ENCODE data around the gene NKAIN1. TPM values are rescaled to one million over a fixed set of nuclear protein-coding genes. Genes with fewer than 3 reads are reported as not detected.
"Not testable (repeated sequence)": the region's sequence is repeated elsewhere in the genome, so short reads cannot be mapped to it uniquely, and the experiment has no call there.

NKAIN1 gene
- 1.3 TPM for polyA plus RNA-seq (ENCODE audit: insufficient read length)

DNA sequence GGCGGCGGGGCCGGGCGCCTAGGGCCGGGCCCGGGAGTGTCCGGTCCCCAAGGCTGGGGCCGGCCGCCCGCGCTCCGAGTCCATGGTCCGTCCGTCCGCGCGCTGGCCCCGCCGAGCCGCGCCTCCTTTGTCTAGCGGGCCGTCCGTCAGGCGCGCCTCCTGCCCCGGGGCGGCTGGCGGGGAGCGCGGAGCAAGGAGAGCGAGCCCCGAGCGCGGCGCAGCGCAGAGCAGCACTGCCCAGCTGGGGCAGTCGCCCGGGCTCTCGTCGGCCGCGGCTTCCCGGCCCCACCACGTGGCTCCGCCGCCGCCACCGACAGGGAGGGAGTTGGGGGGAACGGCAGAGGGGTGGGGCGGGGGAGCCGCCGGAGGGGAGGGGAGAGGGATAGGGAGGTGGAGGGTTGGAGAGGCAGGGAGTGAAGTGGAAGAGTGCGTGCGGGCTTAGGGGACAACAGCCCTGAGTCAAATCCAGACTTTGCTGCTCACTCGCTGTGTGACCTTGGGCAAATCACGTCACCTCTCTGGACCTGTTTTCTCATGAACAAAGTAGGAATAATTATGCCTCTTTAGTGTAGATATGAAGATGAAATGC lies at the start of gene NKAIN1:
Gene NKAIN1, minus strand, starts transcription at position 235 of the 589 bp plus-strand sequence. CDS start 340 bp downstream, outside the sequence.
- no peak for DNase-seq (ENCODE audit: low read depth)

DNA sequence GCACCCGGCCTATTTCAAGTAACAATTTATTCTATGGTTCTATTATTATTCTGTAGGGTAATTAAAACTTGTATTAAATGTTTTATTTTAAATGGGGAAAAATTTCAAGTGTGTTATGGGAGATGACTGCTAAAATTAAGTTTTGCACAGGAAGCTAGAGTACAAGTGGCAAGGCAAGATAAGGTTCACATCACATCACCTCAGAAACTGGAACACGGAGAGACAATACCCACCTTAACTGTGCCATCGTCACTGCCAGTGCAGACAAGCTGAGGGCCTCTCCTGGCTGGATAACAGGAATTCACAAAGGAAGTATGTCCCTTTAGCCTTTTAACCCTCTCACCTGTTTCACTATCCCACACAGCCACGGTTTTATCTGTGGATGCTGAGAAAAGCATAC lies 49.3 kb upstream of the NKAIN1 start:
- DNase-seq (ENCODE audit: low read depth), result no peak

DNA sequence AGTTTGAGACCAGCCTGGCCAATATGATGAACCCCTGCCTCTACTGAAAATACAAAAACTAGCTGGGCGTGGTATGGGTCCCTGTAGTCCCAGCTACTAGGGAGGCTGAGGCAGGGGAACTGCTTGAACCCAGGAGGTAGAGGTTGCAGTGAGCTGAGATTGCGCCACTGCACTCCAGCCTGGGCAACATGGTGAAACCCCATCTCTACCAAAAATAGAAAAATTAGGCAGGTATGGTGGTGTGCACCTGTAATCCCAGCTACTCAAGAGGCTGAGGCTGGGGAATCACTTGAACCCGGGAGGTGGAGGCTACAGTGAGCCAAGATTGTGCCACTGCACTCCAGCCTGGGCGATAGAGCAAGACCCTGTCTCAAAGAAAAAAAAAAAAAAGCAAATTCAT lies 48.1 kb upstream of the NKAIN1 start:
- not testable (repeated sequence) for DNase-seq (ENCODE audit: low read depth)

DNA sequence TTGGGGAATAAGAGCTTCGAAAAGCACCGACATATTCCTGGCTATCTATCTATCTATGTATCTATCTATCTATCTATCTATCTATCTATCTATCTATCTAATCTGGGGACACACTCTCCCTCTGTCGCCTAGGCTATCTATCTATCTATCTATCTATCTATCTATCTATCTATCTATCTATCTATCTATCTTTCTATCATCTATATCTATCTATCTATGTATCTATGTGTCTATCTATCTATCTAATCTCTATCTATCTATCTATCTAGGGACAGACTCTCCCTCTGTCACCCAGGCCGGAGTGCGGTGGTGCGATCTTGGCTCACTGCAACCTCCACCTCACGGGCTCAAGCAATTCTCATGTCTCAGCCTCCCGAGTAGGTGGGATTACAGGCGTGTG lies 42.7 kb upstream of the NKAIN1 start:
- not testable (repeated sequence) for DNase-seq (ENCODE audit: low read depth)

DNA sequence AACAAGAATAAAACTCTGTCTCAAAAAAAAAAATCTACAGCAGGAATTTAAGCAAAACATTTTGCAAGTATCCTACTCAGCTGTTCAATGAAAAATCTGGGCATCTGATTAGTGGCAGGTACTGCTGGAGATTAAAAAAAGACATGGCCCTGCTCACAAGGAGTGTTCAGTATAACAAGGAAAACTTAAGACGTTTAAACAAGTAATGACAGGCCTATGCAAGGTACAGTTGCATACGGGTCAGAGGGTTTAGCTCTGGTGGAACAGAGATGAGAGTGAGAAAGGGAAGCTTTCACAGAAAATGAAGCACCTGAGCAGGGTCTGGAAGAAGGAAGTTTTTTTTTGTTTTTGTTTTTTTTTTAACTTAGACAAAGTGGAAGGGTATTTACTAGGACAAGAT lies 33.9 kb upstream of the NKAIN1 start:
- no peak for DNase-seq (ENCODE audit: low read depth)

DNA sequence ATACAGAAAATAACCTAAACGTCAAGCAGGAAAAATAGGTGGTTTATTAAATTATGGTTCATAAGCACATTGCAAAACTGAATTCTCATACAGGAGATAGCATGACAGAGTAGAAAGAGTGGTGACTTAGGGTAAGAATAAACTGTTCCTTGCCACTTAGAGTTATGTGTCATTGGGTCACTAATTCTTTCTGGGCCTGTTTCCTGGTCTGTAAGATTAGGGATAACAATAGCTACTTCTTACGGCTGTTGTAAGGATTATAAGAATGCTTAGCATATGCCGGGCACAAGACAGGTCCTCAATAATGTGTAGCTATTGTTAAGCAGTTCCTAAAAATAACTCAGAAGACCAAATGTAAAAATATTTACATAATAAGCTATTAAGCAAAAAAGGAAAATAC lies 32.7 kb upstream of the NKAIN1 start:
- DNase-seq (ENCODE audit: low read depth), result no peak

DNA sequence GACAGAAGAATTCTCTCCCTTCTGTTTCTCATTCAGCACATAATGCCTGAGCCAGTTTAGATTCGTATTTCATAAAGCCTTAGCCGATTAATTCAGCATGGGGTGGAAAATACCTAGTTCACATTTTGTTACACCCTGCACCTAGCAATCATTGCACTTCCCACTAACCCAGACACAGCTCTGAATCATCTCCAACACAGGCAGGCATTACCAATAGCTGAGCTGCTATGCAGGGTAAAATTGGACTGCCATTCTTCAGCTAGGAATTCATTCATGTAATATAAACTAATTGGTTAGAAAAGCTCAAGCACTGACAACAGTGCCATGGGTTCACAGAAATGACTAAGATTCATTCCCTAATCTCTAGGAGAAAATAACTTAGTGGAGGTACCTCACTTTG lies 26.9 kb upstream of the NKAIN1 start:
- DNase-seq (ENCODE audit: low read depth), result no peak

DNA sequence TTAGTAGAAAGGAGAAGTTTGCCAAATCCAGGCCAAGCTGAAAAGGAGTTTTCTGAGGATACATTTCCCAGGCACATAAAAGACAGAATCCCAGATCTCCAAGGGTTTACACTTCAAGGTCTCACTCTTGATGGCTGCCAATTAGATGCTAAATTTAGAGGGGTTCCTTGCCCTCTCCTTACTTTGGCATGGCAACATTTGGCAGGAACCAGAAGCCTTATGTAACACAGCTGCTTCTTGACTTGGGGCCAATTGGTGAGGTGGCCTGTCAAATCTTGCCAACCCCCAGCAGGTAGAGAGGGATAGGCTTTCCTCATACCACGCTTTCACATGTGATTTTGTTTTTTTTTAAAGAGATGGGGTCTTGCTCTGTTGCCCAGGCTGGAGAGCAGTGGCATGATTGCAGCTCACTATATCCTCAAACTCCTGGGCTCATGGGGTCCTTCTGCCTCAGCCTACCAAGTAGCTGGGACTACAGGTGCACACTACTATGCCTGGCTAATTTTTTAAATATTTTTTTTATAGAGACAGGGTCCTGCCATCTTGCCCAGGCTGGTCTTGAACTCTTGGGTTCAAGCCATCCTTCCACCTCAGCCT lies 25.2 kb upstream of the NKAIN1 start:
- no peak for DNase-seq (ENCODE audit: low read depth)

DNA sequence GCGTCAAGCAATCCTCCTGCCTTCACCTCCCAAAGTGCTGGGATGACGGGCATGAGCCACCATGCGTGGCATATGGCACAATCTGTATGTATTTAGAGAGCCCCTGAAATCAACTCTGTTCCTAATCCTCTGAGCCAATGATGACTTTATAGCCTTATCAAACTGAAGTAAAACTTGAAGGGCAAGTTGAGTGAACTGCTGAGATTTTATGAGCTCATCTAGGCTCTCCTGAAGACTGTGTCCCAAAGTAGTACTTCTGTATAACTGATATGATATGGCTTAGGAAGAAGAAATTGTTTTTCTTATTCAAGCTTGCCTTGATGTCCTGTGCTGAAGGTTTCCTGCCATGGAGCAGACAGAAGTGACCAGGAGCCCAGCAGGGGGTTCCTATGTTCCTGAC lies 23.7 kb upstream of the NKAIN1 start:
- no peak for DNase-seq (ENCODE audit: low read depth)

DNA sequence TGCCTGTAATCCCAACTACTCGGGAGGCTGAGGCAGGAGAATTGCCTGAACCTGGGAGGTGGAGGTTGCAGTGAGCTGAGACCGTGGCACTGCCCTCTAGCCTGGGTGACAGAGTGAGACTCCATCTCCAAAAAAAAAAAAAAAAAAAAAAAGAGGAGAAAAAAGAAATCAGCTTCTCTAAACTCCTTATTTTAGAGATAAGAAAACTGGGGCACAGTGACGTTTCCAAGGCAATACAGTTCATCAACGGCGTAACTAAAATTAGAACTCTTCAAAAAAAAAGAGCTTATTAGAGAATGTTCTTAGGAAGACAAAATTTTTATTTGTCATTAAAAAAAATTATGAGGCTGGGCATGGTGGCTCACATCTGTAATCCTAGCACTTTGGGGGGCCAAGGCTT lies 22.7 kb upstream of the NKAIN1 start:
- DNase-seq (ENCODE audit: low read depth), result not testable (repeated sequence)

DNA sequence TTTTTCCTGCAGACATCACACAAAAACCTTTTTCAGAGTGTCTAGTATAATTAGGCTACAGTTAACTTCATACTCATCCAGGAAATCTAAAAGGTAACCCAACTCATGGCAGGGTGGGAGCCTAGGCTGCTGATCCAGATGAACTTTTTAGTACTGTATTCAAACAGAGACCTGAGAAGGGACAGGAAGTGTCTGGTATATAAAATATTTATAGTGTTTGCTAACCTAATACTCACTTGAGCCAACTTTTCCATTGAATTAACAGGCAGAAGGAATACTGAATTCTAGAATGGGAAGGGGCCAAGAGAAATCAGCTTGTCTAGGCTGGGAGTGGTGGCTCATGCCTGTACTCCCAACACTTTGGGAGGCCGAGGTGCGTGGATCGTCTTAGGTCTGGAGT lies 22.2 kb upstream of the NKAIN1 start:
- no peak for DNase-seq (ENCODE audit: low read depth)

DNA sequence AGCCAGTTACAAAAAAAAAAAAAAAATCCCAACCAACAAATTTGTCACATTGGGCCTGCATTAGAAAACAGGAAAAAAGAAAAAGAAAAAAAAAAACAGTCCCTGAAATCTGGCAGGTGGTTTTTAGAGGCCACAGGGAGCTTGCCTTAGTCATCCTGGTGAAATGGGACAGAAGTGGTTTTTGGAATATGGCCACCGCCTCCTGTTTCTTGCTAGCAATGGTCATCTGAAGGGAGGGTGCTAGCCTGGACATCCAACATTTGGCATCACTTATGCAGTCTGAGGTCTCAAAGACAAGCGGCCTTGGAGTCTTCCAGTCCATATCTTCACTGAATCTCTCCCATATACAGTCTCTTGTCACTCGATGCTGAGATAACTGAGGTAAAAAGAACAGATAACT lies 20.1 kb upstream of the NKAIN1 start:
- DNase-seq (ENCODE audit: low read depth), result no peak

DNA sequence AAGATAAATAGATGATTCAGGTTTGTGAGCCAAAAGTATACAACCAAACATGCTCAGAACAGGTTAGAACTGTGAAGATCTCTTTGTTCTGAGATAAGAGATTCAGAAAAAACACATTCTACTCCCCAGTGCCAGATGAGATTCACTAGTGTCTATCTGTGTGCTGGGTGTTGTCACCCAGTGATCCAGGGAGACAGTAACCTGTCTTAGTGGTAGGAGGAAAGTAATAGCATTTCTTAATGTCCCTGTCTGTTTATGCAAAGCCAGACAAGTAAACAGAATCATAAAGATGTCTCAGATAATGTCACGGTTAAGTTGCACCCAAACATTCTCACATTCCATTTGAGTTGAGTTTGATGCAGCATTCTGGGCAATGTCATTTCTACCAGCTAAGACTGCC lies 18.9 kb upstream of the NKAIN1 start:
- no peak for DNase-seq (ENCODE audit: low read depth)

DNA sequence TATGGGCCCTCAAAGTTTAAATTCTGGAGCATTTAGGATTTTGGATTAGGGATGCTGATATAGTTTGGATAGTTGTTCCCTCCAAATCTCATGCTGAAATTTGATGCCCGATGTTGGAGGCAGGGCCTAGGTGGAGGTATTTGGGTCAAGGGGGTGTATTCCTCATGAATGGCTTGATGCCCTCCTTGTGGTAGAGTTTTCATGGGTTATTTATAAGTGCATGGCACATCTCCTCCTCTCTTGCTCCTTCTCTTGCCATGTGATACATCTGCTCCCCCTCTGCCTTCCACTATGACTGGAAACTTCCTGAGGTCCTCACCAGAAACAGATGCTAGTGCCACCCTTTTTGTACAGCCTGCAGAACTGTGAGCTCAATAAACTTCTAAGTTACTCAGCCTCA lies 17.5 kb upstream of the NKAIN1 start:
- DNase-seq (ENCODE audit: low read depth), result no peak

DNA sequence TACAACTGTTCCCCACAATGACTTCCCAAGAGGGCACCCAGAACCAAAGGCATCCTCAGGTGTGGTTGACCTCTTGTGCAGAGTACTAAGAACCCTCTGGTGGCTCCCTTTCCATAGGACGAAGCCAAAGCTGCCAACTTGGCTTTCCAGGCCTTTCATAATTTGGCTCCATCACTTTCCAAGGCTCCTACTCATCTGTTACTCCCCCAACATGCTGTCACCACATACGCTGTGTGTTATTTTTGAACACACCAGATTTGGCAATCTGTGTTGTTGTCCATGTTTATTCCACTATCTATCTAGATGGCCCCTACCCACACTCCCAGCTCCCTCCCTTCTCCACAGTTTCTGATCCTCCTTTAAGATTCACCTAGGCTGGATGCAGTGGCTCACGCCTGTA lies 10.2 kb upstream of the NKAIN1 start:
- no peak for DNase-seq (ENCODE audit: low read depth)

DNA sequence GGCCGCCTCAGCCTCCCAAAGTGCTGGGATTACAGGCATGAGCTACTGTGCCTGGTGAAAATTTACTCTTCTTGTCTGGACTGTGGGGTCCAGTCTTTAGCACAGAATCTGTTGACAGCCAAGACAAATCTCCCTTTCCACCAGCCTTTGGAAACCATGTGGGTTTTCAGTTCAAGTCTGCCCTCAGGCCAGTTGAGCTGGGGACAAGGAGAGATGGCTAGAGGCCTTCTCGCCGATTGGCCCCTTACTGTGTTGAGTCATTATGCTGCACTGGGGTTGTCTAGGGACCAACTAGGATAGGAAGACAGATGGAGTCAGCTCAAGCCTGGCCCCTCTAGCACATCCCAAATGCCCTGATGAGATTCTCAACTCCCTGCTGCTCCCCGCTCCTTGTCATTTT lies 8.6 kb upstream of the NKAIN1 start:
- DNase-seq (ENCODE audit: low read depth), result no peak

DNA sequence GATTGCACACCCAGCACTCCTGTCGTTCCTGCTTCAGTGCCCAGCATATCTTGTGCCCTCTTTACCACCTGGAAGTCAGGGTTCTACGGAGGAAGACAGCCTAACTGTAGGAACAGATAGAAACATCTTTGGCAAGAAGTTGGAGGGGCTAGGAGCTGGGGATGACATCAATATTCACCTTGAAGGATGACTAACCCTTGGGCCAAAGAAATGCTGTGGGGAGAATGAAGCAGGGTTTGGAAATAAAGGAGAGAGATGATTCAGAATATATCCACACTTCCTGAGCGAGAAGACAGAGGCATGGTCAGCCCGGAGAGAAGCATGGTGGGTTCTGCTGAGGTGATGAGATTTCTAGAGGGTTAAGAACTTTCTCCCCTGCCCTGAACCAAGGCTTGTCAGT lies 4.6 kb upstream of the NKAIN1 start:
- no peak for DNase-seq (ENCODE audit: low read depth)

DNA sequence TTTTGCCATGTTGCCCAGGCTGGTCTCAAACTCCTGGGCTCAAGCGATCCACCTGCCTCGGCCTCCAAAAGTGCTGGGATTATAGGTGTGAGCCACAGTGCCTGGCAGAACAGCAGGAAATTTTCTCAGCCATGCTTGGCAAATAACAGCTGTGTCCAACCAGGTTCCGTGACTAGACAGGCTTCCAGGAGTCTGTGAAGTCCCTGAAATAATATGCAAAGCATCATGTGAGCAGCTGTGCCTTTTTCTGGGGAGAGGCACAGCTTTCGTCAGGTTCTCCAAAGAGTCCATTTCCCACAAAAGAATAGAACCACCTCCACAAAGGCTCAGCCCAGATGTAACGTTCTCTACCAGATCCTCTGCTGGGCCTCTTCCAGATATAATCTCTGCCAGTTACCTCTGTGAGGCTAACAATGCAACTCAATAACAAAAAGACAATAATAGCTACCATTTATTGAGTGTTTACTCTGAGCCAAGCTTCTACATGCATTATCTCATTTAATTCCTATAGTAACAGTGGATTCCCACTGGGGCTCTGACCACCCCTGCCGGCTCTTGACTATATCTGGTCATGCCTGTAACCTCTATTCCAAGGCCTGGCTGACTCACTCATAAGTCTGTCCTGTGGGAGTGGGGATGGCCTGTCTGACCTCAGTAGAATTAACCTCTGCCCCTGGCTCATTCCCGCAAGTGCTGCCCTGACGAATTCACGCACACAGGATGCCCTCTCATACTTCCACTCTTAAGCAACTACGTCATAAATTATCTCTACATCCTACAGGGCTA lies 4.0 kb upstream of the NKAIN1 start:
- no peak for DNase-seq (ENCODE audit: low read depth)

DNA sequence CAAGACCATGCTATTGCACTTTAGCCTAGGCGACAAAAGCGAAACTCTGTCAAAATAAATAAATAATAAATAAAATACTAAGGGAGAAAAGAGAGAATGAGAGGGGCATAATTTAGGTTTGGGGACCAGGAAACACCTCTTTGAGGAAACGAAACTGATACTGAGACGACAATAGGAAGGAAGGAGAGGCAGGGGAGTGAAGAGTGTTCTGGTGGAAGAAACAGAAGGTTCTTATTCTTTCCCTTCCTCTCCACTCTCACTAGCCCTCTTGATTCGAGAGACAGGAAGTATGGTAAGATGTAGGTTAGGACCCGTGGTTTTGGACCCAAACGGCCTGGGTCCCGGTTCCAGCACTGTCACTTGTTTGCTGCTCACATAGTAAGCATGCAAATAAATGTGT lies 1.6 kb upstream of the NKAIN1 start:
- DNase-seq (ENCODE audit: low read depth), result no peak

DNA sequence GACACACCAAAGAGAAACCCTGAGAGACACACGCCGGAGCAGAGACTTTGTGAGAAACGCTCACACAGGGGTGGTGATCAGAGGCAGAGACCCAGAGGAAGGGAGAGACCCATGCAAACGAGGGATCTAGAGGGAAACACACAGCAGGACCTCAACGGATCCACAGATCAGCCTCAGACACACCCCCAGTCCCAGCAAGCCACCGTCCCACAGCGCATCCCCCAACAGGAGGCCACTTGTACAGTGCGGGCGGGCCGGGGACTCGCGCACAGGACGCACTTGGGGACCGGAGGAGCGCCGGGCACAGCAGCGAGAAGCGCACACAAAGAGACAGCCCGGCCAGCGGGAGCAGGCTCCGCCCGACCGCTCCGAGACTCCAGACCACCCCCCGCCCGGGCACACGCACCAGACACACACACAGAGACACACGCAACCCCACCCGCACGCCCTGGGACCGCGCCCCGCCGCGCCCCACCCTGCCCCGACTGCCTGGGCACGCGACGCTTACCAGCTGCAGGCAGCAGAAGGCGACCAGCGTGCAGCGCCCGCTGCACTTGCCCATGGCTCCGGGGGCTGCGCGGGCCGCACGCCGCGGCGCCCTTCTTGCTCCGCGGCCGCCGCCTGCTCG lies 587 bp downstream of the NKAIN1 start:
- no peak for DNase-seq (ENCODE audit: low read depth)

DNA sequence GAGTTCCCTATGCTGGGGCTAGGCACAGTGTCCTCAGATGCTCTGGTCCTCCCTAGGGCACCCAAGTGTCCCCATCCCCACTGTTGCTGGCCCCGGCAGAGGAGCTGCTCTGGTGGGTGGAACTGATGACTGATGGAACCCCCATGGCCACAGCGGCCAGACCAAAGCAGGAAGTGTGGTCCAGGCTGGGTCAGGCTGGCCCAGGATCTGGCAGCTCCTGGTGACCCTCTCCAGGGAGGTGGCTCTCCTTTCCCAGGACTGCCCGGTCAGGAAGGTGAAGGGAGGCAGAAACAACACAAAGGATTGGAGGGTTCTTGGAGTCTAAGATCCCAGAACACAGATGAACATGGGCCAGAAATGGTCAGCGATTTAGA lies 1.1 kb downstream of the NKAIN1 start:
- no peak for DNase-seq (ENCODE audit: low read depth)

DNA sequence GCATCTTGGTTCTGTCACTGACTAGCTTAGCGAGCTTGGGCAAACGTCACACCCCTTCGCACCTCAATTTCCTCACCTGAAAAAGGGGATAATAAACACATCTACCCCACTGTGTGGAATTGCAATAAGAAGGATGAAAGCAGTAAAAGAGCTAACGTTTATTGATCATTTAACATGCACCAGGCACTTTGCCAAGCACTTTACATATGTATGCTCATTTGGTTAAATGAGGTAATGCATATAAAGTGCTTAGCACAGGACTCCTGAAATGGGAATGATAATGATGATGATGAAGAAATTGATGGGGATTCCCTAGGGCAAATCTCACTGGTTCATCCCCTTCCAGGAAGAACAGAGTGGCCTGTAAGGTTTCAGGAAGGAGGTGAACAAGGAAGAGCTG lies 4.8 kb downstream of the NKAIN1 start:
- DNase-seq (ENCODE audit: low read depth), result no peak
